Breast epithelium (tissue), 4 donors: ENCODE data around the gene TBX5. TPM values are rescaled to one million over a fixed set of nuclear protein-coding genes. Genes with fewer than 3 reads are reported as not detected.

Experiments used
- DNase-seq, 2 donors: peaks; one replicate each; pipeline ENCODE4 v3.0.0-alpha.2; 2019; ENCODE audit warnings: low spot score in 2 of 2
- H3K27ac ChIP-seq, 2 donors: fragments of 200-600 bp; sonication (generic) in 1 of 2; one replicate each; pipeline ENCODE4 v1.5.1; 2016 to 2019; ENCODE audit warnings: mild to moderate bottlenecking in 1 of 2
- H3K27me3 ChIP-seq, 2 donors: fragments of 200-600 bp; sonication (generic) in 1 of 2; one replicate each; pipeline versions ENCODE4 v1.5.1 to v1.6.0; 2017 to 2019; ENCODE audit warnings: control low read depth in 1 of 2, mild to moderate bottlenecking in 1 of 2
- H3K36me3 ChIP-seq: fragments of 200-600 bp; one replicate; pipeline ENCODE4 v1.5.1; 2019
- H3K4me1 ChIP-seq, 2 donors: fragments of 200-600 bp; sonication (generic); one replicate each; pipeline ENCODE4 v1.5.1; 2016 to 2019; ENCODE audit warnings: control low read depth in 1 of 2
- H3K4me3 ChIP-seq, 3 donors: fragments of 200-600 bp; sonication (generic); 1 replicate in 2 of 3; 2 replicates in 1 of 3; pipeline ENCODE4 v1.5.1; 2016 to 2019; ENCODE audit warnings: mild to moderate bottlenecking in 3 of 3, moderate library complexity in 2 of 3
- H3K9me3 ChIP-seq, 2 donors: fragments of 200-600 bp; sonication (generic) in 1 of 2; one replicate each; pipeline ENCODE4 v1.5.1; 2016 to 2019; ENCODE audit warnings: control low read depth in 1 of 2
- CTCF ChIP-seq, 3 donors: fragments of 450-650 bp; IDR thresholded peaks; one replicate each; pipeline ENCODE4 v1.5.1; 2016 to 2017; ENCODE audit warnings: antibody characterized with exemption in 3 of 3, mild to moderate bottlenecking in 3 of 3, moderate library complexity in 3 of 3
- POLR2A ChIP-seq: fragments of 450-650 bp; IDR thresholded peaks from one replicate; pipeline ENCODE4 v1.6.1; 2016; ENCODE audit warnings: antibody characterized with exemption, mild to moderate bottlenecking, moderate library complexity
- POLR2AphosphoS5 ChIP-seq, 3 donors: sonication (generic); formaldehyde crosslinking; IDR thresholded peaks; one replicate each; pipeline ENCODE4 v1.6.1; 2017; ENCODE audit warnings: antibody characterized with exemption in 3 of 3
- intact Hi-C: fragments of 100-400 bp; cut with DNase I; formaldehyde crosslinking; loops from one replicate; pipeline ENCODE4 v1.15.1; 2023; ENCODE audit warnings: low total_unique reads
- total RNA-seq, 3 donors: library from RNA; depleted of rRNA; stranded (reverse); fragments of >200 nt; gene quantifications; one replicate each; pipeline ENCODE4 v1.1.0, GENCODE V29; 2016

TBX5 gene
- 10 to 100 TPM in 1 of 3 donors, 1 to 10 TPM in 2; 2.2 to 10.2 (median 6.2) TPM for total RNA-seq

DNA sequence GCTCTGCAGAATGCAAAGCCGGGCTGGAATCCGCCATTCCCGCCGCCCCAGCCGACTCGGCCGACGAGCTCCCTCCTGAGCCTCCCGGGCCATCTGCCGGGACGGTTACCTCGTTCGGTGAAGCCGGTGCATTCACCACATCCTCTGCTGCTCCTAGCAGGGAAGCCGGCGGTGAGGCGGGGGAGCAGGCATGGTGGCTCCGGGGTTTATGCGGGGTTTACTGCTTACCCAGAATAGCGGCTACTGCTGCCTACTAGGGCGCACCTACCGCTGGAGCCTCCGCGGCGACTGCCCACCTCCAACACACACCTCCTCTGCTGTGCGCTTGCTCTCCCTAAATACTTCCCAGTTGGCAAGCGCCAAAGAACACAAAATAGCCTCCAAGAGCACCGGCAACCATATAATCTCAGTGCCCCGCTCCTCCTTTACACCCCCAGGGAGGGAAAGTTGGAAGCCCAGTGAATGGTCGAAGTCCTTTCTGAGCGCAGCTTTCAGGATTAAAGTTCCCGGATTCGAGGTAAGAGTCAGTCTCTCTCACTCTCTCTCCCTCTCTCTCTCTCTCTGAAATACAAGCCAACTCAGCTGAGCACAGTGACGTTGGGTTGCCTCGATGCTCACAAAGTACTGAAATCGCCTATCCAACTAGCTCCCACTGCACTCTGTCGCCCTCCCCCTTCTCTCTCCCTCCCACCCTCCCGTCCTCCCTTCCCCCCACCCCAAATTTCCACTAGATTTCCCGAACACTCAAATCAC lies at the start of gene TBX5:
TSS of gene TBX5 (minus strand) at position 626 of the 753 bp plus-strand sequence. CDS start 2,246 bp downstream, outside the sequence.
- H3K27me3 ChIP-seq, result peaks cover 0 to 97% of the 10 kb centered on the region in 2 donors
- TF ChIP-seq CTCF (IDR thresholded peaks at IDR 0.05) (no peak), POLR2A (no peak), POLR2AphosphoS5 (IDR thresholded peaks at IDR 0.05) (no peak)
- peak within 1 kb of the TSS; percentile 40 to 93 for H3K27ac ChIP-seq
- DNase-seq, result no peak
- no peaks in the 10 kb centered on the region for H3K9me3 ChIP-seq
- no peaks in the 10 kb centered on the region for H3K36me3 ChIP-seq
- H3K4me3 ChIP-seq, result peak within 1 kb of the TSS; percentile 53 to 74 (median 54)
- intact Hi-C loops, result no loop called here
- no peaks in the 10 kb centered on the region for H3K4me1 ChIP-seq

- DNase-seq, result no peak
- TF ChIP-seq CTCF (IDR thresholded peaks at IDR 0.05), result no peak
- TF ChIP-seq POLR2AphosphoS5 (IDR thresholded peaks at IDR 0.05), result no peak
- TF ChIP-seq POLR2A, result no peak
- no peak overlapping the region for H3K4me3 ChIP-seq
- intact Hi-C loops, result no loop called here
- no peaks in the 10 kb centered on the region for H3K36me3 ChIP-seq
- no peak overlapping the region for H3K27ac ChIP-seq
- H3K27me3 ChIP-seq, result peaks cover 0 to 51% of the 10 kb centered on the region in 2 donors
- H3K4me1 ChIP-seq, result no peaks in the 10 kb centered on the region
- no peaks in the 10 kb centered on the region for H3K9me3 ChIP-seq
Measured at GRCh38 chr12:114451657-114452056, 45.7 kb upstream of the TBX5 start.

DNA sequence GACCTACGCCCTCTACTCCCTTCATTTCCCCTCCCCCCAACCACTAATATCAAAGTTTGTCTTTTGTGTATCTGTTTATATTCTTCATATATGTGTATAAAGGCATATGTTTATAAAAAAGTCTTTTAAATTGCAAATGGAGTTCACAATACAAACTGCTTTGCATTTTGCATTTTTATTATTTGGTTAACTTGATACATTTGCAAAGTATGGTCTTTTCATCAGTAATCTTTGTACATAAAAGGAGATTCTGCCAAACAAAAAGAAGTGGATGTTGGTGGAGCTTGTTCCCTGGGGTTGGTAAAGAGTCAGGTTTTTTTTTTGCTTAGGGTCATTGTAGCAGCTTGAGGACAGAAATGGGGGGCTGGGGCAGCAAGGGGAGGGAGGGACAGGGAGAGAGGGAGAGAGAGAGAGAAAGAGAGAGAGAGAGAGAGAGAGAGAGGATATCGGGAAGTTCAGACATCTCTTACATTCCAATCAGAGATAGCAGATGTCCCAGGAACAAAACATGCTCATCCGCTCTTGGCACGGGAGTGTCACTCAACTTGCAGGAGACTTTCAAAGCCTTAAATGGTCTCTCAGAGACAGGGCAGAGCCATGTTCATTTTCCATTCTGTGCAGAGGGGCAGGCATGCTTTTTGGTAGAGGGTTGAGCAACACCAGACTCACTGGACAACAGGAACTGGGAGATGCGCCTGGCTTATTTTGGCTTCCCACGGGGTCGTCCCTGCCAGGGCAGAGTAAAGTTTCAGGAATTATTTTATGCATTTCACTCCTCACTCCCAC lies 44.8 kb upstream of the TBX5 start:
- Histone ChIP-seq H3K27me3 (peaks cover 0 to 59% of the 10 kb centered on the region in 2 donors), H3K27ac (no peak overlapping the region), H3K36me3 (no peaks in the 10 kb centered on the region), H3K4me1 (no peaks in the 10 kb centered on the region), H3K4me3 (no peak overlapping the region), H3K9me3 (no peaks in the 10 kb centered on the region)
- no peak for DNase-seq
- intact Hi-C loops, result no loop called here
- TF ChIP-seq POLR2AphosphoS5 (IDR thresholded peaks at IDR 0.05) (no peak), POLR2A (no peak), CTCF (IDR thresholded peaks at IDR 0.05) (no peak)

DNA sequence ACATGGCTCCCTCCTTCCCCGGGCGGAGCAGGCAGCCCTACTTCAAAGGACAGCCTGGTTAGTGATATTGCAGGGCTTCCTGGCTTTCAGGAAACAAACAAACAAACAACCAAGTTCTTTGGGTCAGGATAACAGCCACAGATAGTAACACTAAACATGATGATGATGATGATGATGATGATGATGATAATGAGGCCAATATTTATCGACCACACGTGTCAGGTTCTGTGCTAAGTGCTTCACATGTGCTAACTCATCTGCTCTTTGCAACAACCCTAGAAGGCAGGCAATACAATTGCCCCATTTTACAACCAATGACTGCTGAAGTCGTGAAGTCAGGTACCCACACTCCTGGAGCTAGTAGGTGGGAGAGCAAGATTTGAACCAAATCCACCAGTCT lies 44.1 kb upstream of the TBX5 start:
- TF ChIP-seq POLR2AphosphoS5 (IDR thresholded peaks at IDR 0.05) (no peak), CTCF (IDR thresholded peaks at IDR 0.05) (no peak), POLR2A (no peak)
- intact Hi-C loops, result no loop called here
- H3K36me3 ChIP-seq, result no peaks in the 10 kb centered on the region
- no peaks in the 10 kb centered on the region for H3K4me1 ChIP-seq
- H3K27me3 ChIP-seq, result peaks cover 0 to 64% of the 10 kb centered on the region in 2 donors
- DNase-seq, result no peak
- no peak overlapping the region for H3K27ac ChIP-seq
- no peak overlapping the region for H3K4me3 ChIP-seq
- H3K9me3 ChIP-seq, result no peaks in the 10 kb centered on the region

- TF ChIP-seq POLR2A (no peak), POLR2AphosphoS5 (IDR thresholded peaks at IDR 0.05) (no peak), CTCF (IDR thresholded peaks at IDR 0.05) (no peak)
- Histone ChIP-seq H3K4me3 (no peak overlapping the region), H3K9me3 (no peaks in the 10 kb centered on the region), H3K27ac (no peak overlapping the region), H3K4me1 (no peaks in the 10 kb centered on the region), H3K27me3 (peaks cover 0 to 74% of the 10 kb centered on the region in 2 donors), H3K36me3 (no peaks in the 10 kb centered on the region)
- intact Hi-C loops, result no loop called here
- DNase-seq, result no peak
Measured at GRCh38 chr12:114448618-114448933, 42.6 kb upstream of the TBX5 start.
